ENCODE data around the gene RTF1.

RTF1 gene

DNA sequence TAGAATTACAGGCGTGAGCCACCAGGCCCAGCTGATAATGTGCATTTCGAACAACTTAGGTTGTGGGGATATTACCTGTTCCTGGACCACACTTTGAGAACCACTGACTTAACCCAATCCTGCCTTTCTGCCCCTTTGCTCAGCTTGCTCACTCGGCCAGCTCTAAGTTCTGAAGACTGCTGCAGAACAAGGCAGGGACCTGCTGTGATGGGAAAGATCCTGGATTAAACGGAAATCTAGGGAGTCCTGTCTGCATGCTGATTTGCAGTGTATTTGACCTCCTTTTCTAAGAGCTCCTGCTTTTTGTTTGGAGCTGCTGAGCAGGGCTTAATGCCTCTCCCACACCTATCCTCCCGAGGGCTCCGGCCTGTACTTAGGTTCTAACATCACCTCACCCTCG lies 93.8 kb downstream of the RTF1 start:
- no peak for FAIRE-seq

DNA sequence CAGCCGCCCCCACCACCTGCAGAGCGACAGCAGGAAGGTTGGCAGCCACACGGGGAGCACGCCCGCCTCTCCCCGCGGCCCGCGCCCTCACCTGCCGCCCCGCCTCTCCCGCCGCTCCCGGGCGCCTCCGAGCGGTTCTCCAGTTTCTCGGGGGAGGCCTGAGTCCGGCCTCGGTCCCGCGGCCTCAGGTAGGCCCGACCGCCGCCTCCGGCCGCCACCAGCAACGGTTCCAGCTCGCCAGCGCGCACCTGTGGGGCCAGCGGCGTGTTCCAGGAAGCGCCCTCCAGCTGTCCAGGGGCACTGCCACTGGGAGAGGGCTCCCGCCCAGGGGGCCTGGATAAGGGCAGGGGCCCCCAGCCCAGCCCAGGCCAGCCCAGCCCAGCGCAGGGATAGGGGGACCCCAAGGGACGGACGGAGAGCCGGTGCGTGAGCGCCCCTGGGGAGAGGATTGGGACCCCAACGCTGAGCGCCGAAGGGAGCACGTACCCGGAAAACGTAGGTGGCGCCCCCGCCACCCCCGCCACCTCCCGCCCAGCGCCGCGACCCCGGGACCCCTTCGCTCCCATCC lies 94.5 kb downstream of the RTF1 start:
- no peak for FAIRE-seq

DNA sequence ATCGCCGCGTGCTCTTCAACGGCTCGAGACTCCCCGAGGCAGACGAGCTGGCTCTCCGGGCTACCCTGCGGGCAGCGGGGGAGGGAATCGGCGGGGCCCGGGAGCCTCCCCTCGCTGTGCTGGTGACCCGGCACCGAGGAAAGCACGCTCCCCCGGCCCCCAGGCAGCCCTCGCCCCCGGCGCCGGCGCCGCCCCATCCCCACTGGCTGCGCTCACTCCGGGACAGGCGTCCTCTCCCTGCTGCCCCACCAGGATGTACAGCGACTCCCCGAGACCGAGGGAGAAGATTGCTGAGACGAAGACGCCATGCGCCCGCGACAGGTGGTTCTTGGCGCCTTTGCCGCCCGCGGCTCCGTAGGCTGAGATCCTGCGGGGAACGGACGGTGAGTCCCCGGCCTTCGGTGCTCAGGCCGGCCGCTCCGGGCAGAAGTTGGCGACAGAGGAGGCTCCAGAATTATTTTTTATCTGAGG lies 95.0 kb downstream of the RTF1 start:
- FAIRE-seq, result no peak

- no peak for FAIRE-seq
Measured at GRCh38 chr15:41512512-41512939, 95.6 kb downstream of the RTF1 start.

GRCh38 chr15:41512940-41513505 lies 96.1 kb downstream of the RTF1 start:
- FAIRE-seq, result no peak

DNA sequence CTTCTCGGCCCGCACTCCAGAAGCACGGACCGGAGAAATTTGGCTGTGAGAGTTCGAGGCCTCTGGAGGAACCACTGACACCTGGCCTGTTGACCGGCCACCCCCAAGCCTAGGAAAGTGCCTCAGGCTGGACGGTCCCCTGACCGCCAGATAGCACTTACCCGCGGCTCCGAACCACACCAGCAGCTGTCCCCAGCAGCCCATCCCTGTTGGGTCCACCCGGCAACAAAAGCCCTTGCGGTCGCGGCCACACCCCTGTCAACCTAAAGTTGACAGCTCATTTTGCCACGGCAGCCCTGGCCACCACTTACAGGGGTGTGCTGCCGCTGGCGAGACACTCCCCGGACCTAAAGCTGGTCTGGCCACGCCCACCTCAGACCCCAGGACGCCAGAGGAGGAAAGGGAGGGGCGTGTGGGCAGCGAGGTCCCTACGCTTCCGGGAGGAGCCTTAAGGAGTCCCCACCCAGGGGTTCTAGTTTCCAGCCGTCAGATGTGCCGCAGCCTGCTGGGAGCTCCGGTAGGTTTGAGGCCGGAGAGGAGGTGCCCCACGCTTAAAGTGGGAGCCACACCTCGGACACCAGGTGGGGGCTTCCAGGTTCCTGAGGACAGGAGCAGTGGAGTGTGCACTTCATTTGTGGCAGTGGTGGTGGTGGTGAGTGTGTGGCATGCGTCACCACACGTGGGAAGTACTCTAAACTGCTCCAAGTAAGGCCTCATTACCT lies 96.8 kb downstream of the RTF1 start, which contains the start of gene LTK:
TSS of gene LTK (minus strand) at position 322 of the 722 bp plus-strand sequence. CDS start at position 204, 118 bp downstream.
- FAIRE-seq, result no peak

- no peak for FAIRE-seq
Measured at GRCh38 chr15:41517895-41518449, 101.1 kb downstream of the RTF1 start.

DNA sequence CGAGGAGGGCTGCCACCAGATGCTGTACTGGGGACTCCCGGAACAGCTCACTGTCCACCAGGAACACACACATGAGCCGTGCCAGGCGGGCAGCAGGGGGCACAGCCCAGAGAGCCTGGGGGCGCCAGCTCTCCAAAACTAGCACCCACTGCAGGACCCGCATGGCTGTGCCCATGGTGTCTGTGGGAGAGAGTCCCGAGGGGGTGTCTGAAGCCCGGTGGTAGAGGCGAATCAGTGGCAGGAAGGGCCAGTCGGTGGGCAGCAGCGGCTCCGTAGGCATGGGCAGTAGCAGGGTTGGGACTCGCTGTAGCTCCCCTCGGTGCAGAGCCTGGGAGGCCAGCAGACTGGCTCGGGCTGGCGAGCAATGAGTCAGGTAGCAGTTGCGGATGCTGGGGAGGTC lies 103.7 kb downstream of the RTF1 start:
- no peak for FAIRE-seq

DNA sequence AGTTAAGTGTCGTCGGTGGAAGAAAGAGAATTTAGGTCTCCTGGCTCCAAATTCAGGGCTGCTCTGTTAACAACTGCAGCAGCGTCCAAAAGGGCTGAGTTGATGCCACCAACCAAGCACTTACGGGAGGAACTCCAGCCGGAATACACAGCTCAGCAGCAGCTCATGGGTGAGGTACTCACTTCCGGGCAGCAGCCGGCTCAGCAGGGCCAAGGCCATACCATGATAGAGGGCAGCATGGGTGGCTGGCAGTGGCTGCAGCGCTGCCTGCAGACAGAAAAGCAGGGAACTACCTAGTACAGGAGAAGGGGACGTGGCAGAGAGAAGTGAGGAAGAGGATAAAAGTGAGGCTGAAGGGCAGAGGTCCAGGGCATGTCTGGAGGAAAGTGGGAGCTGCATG lies 104.7 kb downstream of the RTF1 start:
- no peak for FAIRE-seq

DNA sequence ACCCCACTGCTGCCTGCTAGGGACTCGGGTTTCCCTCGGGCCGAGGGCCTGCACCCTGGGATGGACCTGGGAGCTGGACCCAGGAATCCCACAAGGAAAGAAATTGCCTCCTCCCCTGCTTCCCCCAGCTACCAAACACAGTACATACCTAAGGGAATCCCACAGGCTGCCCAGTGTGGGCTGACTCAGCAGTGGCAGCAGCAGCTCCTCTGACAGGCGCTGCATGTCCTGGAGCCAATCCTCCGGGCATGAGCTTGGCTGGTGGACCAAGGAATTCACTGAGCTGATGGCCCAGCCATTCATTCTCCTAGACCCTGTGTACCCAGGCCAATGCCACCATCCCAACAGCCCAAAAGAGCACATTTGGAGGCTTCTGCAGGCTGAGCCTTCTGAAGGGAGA lies 106.2 kb downstream of the RTF1 start:
- no peak for FAIRE-seq

- FAIRE-seq, result no peak
Measured at GRCh38 chr15:41530363-41530956, 113.6 kb downstream of the RTF1 start.
